ENCODE data around the gene UNC13D.

DNA sequence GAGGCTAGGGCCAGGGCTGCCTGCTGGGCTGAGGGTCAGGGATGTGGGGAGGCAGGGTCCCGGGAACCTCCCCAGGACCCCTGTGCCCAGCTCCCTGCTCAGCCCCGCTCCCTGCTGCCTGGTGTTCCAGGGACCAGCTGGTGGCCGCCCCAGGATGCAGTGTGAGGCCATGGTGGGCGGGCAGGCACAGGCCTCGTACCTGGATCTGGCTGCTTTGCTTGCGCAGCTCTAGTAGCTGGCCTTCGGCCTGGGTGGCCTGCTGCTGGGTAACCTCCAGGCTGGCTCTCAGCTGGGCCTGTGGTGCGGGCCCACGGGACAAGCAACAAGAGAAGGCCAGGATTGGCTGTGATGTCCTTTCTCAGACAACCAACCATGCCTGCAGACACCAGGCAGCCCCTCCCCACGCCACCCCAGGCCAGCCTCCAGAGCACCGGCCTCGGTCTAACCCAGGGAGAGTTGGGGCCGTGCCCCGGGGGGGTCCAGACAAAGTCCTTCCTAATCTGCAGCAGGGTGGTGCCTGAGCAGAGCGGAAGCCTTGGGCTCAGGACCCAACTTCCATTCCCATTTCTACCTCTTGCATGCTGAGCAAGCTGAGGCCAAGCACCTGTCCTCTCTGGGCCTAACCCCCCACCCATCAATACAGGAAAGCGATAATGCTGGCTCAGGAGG is 48.5 kb upstream of the UNC13D start:
- TF ChIP-seq TAF1 (IDR thresholded peaks at IDR 0.05; ENCODE audit: borderline replicate concordance, insufficient read depth, low read length) (no peak), SIN3A (IDR thresholded peaks at IDR 0.05; ENCODE audit: borderline replicate concordance, insufficient read depth, low read length) (no peak)

All from PFSK-1 (cell line).